DMS114 treated with DMSO at 0.1 percent for 48 hours (cell line): ENCODE data around the gene RCSD1.
"Not testable (repeated sequence)": the region's sequence is repeated elsewhere in the genome, so short reads cannot be mapped to it uniquely, and the experiment has no call there.

Source experiments
- DNase-seq: peaks from one replicate; lab custom pipeline; 2025; ENCODE audit not compliant: unreplicated experiment; lab: John Stamatoyannopoulos, UW

Gene RCSD1

DNA sequence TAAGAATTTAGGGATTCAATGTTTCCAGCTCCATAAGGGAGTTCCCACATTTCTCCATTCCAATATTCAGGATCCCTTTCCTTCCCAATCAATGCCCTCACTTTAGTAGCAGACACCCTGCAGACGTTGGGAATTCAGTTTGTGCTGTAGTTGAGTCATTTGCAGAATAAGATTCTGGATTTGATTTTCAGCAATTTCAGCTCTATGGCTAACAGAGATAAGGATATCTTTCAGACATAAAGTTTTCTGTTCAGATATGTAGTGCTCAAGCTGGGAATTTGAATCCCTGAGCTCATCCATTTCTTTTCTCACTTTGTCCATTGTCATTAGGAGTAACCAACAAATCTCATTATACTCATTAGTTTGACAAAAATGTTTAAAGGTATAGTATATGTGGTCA lies 104.8 kb downstream of the RCSD1 start:
- no peak for DNase-seq

- no peak for DNase-seq
Observed at GRCh38 chr1:167737169-167737568, 107.1 kb downstream of the RCSD1 start.

DNA sequence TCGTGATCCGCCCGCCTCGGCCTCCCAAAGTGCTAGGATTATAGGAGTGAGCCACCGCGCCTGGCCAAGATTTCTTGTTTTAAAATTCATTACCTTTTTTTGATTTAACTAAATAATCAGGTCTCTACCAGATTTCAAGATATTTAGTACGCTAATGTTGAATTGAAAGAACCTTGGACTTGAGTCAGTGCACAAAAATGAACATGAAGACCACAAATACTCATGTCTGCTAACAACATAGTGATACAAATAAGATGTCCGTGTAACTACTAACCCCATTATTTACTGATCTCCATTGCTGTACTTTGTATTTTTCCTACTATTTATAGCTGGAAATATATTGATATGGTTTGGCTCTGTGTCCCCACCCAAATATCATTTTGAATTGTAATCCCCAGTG lies 108.1 kb downstream of the RCSD1 start:
- no peak for DNase-seq

DNA sequence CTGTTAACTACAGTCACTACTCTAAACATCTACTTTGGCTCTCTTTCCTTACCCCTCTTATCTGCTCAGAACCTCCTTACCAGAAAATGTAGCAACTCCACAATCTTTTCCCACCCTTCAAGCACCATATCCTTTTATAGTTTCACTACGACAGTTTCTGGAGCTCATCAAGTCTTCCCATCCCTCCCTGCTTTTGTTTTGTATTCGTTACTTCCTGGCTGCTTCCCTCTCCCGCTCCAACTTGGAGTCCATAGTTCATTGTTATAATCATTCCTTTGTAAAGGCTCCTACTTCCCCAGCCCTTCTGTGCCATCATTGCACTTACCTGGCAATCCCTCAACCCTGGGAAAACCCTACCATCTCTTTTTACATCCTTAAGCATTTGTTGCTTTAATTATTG lies 109.7 kb downstream of the RCSD1 start:
- no peak for DNase-seq

DNA sequence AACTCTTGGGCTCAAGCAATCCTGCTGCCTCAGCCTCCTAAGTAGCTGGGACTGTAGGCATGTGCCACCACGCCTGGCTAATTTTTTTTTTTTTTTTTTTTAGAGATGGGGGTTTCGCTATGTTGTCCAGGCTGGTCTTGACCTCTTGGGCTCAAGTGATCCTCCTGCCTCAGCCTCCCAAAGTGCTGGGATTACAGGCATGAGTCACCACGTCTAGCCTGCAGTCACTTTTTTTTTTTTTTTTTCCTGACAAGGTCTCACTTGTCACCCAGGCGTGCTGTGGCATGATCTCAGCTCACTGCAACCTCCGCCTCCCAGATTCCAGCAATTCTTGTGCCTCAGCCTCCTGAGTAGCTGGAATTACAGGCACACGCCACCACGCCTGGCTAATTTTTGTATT lies 111.1 kb downstream of the RCSD1 start:
- not testable (repeated sequence) for DNase-seq

DNA sequence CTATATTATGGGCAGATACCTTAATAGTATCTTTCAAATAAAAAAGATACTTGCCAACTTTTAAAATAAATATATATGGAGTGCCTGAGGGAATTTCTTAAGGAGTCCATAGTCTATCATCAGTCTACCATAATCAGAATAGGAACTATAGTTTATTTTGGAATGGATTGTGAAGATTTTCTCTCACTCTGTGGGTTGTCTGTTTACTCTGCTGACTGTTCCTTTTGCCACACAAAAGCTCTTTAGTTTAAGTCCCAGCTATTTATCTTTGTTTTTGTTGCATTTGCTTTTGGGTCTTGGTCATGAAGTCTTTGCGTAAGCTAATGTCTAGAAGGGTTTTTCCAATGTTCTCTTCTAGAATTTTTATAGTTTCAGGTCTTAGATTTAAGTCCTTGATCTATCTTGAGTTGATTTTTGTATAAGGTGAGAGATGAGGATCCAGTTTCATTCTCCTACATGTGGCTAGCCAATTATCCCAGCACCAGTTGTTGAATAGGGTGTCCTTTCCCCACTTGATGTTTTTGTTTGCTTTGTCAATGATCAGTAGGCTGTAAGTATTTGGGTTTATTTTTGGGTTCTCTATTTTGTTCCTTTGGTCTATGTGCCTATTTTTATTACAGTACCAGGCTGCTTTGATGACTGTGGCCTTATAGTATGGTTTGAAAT lies 112.5 kb downstream of the RCSD1 start:
- not testable (repeated sequence) for DNase-seq

DNA sequence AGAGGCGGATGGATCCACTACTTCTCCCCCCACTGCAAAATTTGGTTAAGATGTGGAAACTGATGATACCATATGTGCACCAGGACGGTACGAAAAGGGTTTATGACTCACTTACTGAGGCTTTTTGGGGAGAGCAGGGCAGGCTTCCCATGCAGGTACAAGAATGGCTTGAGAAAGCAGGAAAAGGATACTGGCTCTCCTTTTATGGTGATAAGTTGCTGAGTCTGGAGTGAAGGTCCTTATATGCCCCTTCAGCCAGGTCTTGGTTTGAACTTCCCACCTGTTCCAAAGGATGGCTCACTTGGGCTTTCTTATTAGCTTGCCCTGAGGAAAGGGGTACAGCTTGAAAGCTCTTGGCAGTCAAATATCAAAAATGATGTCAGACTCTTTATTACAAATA lies 114.9 kb downstream of the RCSD1 start:
- DNase-seq: no peak

GRCh38 chr1:167746013-167746672 lies 116.1 kb downstream of the RCSD1 start:
- DNase-seq: no peak

GRCh38 chr1:167746988-167747655 lies 117.1 kb downstream of the RCSD1 start:
- DNase-seq: no peak

GRCh38 chr1:167747988-167748387 lies 118.0 kb downstream of the RCSD1 start:
- DNase-seq: no peak

- DNase-seq: no peak
Observed at GRCh38 chr1:167748906-167749305, 118.9 kb downstream of the RCSD1 start.

GRCh38 chr1:167749741-167750140 lies 119.7 kb downstream of the RCSD1 start:
- no peak for DNase-seq

- no peak for DNase-seq
Observed at GRCh38 chr1:167750641-167751040, 120.6 kb downstream of the RCSD1 start.

GRCh38 chr1:167751676-167752075 lies 121.6 kb downstream of the RCSD1 start:
- no peak for DNase-seq

DNA sequence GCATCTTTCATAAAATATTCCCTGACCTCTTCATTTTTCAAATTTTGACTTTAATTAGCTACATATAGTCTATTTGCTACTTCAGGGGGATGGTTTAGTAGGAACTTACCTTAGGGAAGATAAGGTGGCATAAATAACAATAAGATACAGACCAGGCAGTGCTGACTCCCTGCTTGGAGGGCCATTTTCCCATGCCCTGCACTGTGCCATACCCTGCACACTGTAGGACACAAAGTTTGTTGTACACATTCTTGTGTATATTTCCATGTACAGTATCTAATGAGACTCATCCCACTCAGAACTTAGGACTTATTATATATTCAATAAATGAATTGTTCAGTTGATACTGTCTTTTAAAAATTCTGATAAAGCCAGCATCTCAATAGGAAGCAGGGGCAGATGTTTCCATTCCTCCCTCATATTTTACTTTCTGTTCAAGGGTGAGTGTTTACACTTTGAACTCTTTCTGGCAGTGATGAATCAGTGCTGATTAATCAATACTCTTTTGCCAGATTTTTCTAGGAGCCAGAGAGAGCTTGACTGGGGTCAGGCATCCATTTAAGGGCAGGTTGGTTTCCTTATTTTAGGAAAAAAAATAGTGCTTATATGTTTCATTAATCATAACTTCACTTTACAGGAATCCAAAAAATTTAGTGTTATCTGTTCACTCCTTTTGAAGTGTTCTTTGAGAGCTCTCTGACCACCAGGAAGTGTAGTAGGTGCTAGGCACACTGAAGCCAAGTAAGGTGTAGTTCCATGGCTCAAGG lies 122.4 kb downstream of the RCSD1 start:
- DNase-seq: no peak

GRCh38 chr1:167755654-167756053 lies 125.6 kb downstream of the RCSD1 start:
- no peak for DNase-seq
